T-helper 2 cell treated with Interferon-gamma antibody and Interleukin-4, amounts not matched to agents 5 μg/mL and 100 μg/mL, for 36 hours (primary cell): Measurements from ENCODE around the gene CDC42EP4.

Source experiments
- DNase-seq: peaks from one replicate; pipeline ENCODE4 v3.0.0; 2021; ENCODE audit warnings: low spot score
- H3K27ac Mint-ChIP-seq: one replicate; pipeline ENCODE4 v1.8.0; 2021; ENCODE audit warnings: mild to moderate bottlenecking, mixed read lengths
- H3K27me3 Mint-ChIP-seq: one replicate; pipeline ENCODE4 v1.8.0; 2021; ENCODE audit warnings: low read depth, mixed read lengths
- H3K36me3 Mint-ChIP-seq: one replicate; pipeline ENCODE4 v1.8.0; 2021; ENCODE audit warnings: low read depth, mixed read lengths
- H3K4me1 Mint-ChIP-seq: one replicate; pipeline ENCODE4 v1.8.0; 2021; ENCODE audit warnings: low read depth, mixed read lengths
- H3K4me3 Mint-ChIP-seq: one replicate; pipeline ENCODE4 v1.8.0; 2022; ENCODE audit warnings: mild to moderate bottlenecking, moderate library complexity, mixed read lengths
- H3K9me3 Mint-ChIP-seq: one replicate; pipeline ENCODE4 v1.8.0; 2021; ENCODE audit warnings: mixed read lengths

The CDC42EP4 gene

DNA sequence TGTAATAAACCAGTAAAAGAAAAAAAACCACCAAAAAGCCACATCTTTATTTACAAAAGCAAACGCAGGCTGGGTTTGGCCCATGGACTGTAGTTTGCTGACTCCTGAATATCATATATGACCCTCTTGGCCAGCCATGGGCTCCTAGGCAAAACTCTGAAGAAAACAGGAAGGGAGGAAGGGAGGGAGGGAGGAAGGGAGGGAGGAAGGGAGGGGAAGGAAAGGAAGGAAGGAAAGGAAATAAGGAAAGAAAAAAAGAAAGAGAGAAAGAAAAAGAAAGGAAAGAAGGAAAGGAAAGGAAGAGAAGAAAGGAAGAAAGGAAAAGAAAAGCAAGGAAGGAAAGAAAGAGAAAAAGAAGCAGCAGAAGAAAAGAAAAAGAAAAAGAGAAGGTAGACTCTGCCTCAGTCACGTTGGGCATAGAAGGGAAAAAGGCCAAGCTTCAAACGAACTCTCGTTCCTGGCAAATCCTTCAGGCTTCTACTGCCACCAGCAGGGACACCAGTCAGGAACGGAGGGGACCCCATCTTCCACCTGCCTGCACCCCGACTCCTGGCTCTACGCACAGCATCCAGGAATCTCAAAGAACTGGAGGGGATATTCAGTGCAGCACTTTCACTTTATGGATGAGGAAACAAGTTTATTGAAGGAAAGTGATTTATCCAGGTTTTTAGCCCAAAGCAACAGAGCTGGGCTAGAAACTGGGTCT is 22.1 kb downstream of the CDC42EP4 start:
- H3K4me1 Mint-ChIP-seq = peaks cover 14% of the 10 kb centered on the region
- H3K27me3 Mint-ChIP-seq = peaks cover 3% of the 10 kb centered on the region
- no peak for DNase-seq
- no peaks in the 10 kb centered on the region for H3K36me3 Mint-ChIP-seq
- H3K4me3 Mint-ChIP-seq = no peak overlapping the region
- H3K9me3 Mint-ChIP-seq = no peaks in the 10 kb centered on the region
- no peak overlapping the region for H3K27ac Mint-ChIP-seq

- Mint-ChIP-seq H3K4me1 (peaks cover 14% of the 10 kb centered on the region), H3K36me3 (no peaks in the 10 kb centered on the region), H3K27ac (no peak overlapping the region), H3K9me3 (no peaks in the 10 kb centered on the region), H3K27me3 (peaks cover 3% of the 10 kb centered on the region), H3K4me3 (no peak overlapping the region)
- DNase-seq = no peak
Observed at GRCh38 chr17:73288534-73289302, 23.1 kb downstream of the CDC42EP4 start.

DNA sequence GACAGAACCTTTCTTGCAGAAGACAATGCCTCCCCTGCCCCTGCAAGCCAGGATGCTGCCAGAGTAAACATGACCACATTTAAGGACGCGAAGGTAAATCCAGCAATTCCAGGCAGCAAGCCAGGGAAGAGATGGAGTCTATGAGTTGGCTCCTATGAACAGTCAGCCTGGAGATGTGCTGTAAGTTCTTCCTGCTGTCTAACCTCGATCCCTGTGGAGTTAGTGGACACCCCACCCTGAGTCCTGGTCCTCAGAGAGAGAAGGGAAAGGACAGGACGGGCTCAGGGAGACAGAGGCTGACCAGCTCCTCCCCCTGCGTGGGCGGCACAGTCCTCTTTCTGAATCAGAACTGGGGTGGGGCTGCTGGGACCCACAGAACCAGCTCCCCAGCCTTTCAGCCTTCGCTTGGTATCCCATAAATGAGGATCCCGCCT is 24.9 kb downstream of the CDC42EP4 start:
- no peaks in the 10 kb centered on the region for H3K36me3 Mint-ChIP-seq
- peaks cover 12% of the 10 kb centered on the region for H3K4me1 Mint-ChIP-seq
- H3K4me3 Mint-ChIP-seq = no peak overlapping the region
- H3K27ac Mint-ChIP-seq = no peak overlapping the region
- no peak for DNase-seq
- no peaks in the 10 kb centered on the region for H3K9me3 Mint-ChIP-seq
- H3K27me3 Mint-ChIP-seq = peaks cover 3% of the 10 kb centered on the region

- H3K27me3 Mint-ChIP-seq = peaks cover 3% of the 10 kb centered on the region
- peaks cover 8% of the 10 kb centered on the region for H3K4me1 Mint-ChIP-seq
- H3K27ac Mint-ChIP-seq = no peak overlapping the region
- H3K9me3 Mint-ChIP-seq = no peaks in the 10 kb centered on the region
- no peak for DNase-seq
- no peak overlapping the region for H3K4me3 Mint-ChIP-seq
- no peaks in the 10 kb centered on the region for H3K36me3 Mint-ChIP-seq
Observed at GRCh38 chr17:73285916-73286862, 25.6 kb downstream of the CDC42EP4 start.

- H3K9me3 Mint-ChIP-seq = no peaks in the 10 kb centered on the region
- H3K27me3 Mint-ChIP-seq = peaks cover 3% of the 10 kb centered on the region
- no peak overlapping the region for H3K4me3 Mint-ChIP-seq
- H3K4me1 Mint-ChIP-seq = peaks cover 3% of the 10 kb centered on the region
- H3K36me3 Mint-ChIP-seq = no peaks in the 10 kb centered on the region
- no peak for DNase-seq
- H3K27ac Mint-ChIP-seq = no peak overlapping the region
Observed at GRCh38 chr17:73285603-73285908, 26.2 kb downstream of the CDC42EP4 start.

GRCh38 chr17:73284906-73285602 is 26.7 kb downstream of the CDC42EP4 start:
- no peaks in the 10 kb centered on the region for H3K27me3 Mint-ChIP-seq
- H3K27ac Mint-ChIP-seq = no peak overlapping the region
- H3K36me3 Mint-ChIP-seq = no peaks in the 10 kb centered on the region
- DNase-seq = no peak
- H3K4me3 Mint-ChIP-seq = no peak overlapping the region
- no peaks in the 10 kb centered on the region for H3K4me1 Mint-ChIP-seq
- H3K9me3 Mint-ChIP-seq = no peaks in the 10 kb centered on the region

GRCh38 chr17:73284354-73284753 is 27.4 kb downstream of the CDC42EP4 start:
- H3K4me1 Mint-ChIP-seq = no peaks in the 10 kb centered on the region
- H3K27ac Mint-ChIP-seq = no peak overlapping the region

DNA sequence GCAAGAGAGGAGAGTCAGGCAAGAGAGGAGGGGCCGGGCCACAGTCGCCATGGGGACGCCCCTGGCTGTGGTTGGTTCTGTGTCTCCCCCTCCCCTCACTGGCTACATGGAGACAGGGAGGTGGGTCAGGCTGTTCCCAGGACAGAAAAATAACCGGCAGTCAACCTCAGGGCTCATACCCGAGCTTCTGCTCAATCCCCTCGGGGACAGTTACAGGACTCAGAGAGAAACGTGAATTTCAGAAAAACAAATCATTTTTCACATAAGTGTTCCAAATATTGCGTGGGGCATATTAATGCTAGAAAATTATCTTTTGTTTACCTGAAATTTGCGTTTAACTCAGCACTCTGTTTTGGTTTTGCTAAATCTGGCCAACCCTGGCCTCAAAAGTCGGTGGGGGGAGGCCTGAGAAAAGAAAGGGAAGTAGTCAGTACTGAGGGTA is 27.9 kb downstream of the CDC42EP4 start:
- no peaks in the 10 kb centered on the region for H3K9me3 Mint-ChIP-seq
- DNase-seq = no peak
- no peak overlapping the region for H3K27ac Mint-ChIP-seq
- no peak overlapping the region for H3K4me3 Mint-ChIP-seq
- no peaks in the 10 kb centered on the region for H3K4me1 Mint-ChIP-seq
- H3K27me3 Mint-ChIP-seq = no peaks in the 10 kb centered on the region
- no peaks in the 10 kb centered on the region for H3K36me3 Mint-ChIP-seq

More at GRCh38 chr17:73284354-73284753, 27.4 kb downstream of the CDC42EP4 start:
- DNase-seq = no peak
- Mint-ChIP-seq H3K36me3 (no peaks in the 10 kb centered on the region), H3K27me3 (no peaks in the 10 kb centered on the region), H3K4me3 (no peak overlapping the region), H3K9me3 (no peaks in the 10 kb centered on the region)

DNA sequence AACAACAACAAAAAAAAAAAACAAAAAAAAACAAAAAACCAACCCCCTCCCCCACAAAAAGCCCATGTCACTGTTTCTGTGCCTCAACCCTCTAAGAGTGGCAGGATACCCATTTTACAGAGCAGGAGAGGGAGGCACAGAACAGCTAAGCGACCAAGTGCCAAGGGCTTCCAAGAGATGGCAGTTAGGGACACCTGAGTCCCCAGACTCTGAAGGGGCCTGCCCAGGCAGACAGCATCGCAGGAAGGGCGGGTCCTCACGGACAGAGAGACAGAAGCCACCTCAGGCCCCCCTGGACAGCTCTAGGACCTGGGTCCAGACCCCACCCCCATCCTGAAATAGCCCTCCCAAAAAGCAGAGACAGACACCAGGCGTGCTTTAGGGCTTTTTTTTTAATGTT is 28.6 kb downstream of the CDC42EP4 start:
- no peak overlapping the region for H3K4me3 Mint-ChIP-seq
- H3K27me3 Mint-ChIP-seq = peaks cover 2% of the 10 kb centered on the region

GRCh38 chr17:73282629-73283028 is 29.2 kb downstream of the CDC42EP4 start:
- no peak for DNase-seq
- no peaks in the 10 kb centered on the region for H3K4me1 Mint-ChIP-seq
- no peaks in the 10 kb centered on the region for H3K9me3 Mint-ChIP-seq
- H3K36me3 Mint-ChIP-seq = no peaks in the 10 kb centered on the region
- no peak overlapping the region for H3K27ac Mint-ChIP-seq
- H3K27me3 Mint-ChIP-seq = peaks cover 2% of the 10 kb centered on the region
- no peak overlapping the region for H3K4me3 Mint-ChIP-seq

More for the DNA sequence above, 28.6 kb downstream of the CDC42EP4 start:
- H3K36me3 Mint-ChIP-seq = no peaks in the 10 kb centered on the region
- no peaks in the 10 kb centered on the region for H3K4me1 Mint-ChIP-seq
- DNase-seq = no peak
- H3K9me3 Mint-ChIP-seq = no peaks in the 10 kb centered on the region
- no peak overlapping the region for H3K27ac Mint-ChIP-seq

GRCh38 chr17:73281928-73282327 is 29.9 kb downstream of the CDC42EP4 start:
- Mint-ChIP-seq H3K4me3 (no peak overlapping the region), H3K27ac (no peak overlapping the region), H3K36me3 (no peaks in the 10 kb centered on the region)

GRCh38 chr17:73280191-73280590 is 31.6 kb downstream of the CDC42EP4 start:
- peaks cover 2% of the 10 kb centered on the region for H3K27me3 Mint-ChIP-seq
- H3K4me3 Mint-ChIP-seq = no peak overlapping the region
- H3K9me3 Mint-ChIP-seq = no peaks in the 10 kb centered on the region
- no peak for DNase-seq
- H3K4me1 Mint-ChIP-seq = no peaks in the 10 kb centered on the region
- H3K36me3 Mint-ChIP-seq = no peaks in the 10 kb centered on the region
- no peak overlapping the region for H3K27ac Mint-ChIP-seq

More at GRCh38 chr17:73281928-73282327, 29.9 kb downstream of the CDC42EP4 start:
- no peaks in the 10 kb centered on the region for H3K4me1 Mint-ChIP-seq
- H3K9me3 Mint-ChIP-seq = no peaks in the 10 kb centered on the region
- no peak for DNase-seq
- peaks cover 2% of the 10 kb centered on the region for H3K27me3 Mint-ChIP-seq

DNA sequence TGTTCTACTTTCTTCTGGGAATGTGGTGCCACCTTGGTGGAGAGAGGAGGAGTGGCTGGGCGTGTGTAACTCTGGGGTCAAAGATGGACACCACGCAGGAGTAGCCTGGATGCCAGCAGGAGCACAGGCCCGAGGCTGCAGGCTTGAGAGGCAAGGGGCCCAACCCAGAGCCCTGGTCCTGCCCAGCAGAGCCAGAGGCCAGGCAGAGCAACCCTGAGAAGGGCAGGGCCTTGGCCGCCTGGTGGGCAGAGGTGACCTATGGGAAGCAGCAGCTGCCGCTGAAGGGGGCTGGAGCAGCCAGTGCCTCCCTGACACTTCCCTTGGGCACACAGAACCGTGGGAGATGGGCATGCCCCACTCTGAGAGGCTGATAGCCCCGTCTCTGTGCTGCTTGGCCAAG is 32.1 kb downstream of the CDC42EP4 start:
- Mint-ChIP-seq H3K4me1 (no peaks in the 10 kb centered on the region), H3K9me3 (no peaks in the 10 kb centered on the region), H3K27ac (no peak overlapping the region), H3K27me3 (peaks cover 2% of the 10 kb centered on the region), H3K4me3 (no peak overlapping the region), H3K36me3 (no peaks in the 10 kb centered on the region)
- DNase-seq = no peak
